Tibial artery (tissue), 4 donors: ENCODE results near the gene SREBF1.

Experiments used
- DNase-seq, 2 donors: peaks; one replicate each; pipeline ENCODE4 v3.0.0-alpha.2; 2019
- H3K27ac ChIP-seq, 2 donors: fragments of 200-600 bp; sonication (generic) in 1 of 2; 1 replicate in 1 of 2; 2 replicates in 1 of 2; pipeline ENCODE4 v1.5.1; 2018 to 2019; ENCODE audit warnings: mild to moderate bottlenecking in 1 of 2
- H3K27me3 ChIP-seq, 2 donors: fragments of 200-600 bp; sonication (generic) in 1 of 2; one replicate each; pipeline versions ENCODE4 v1.5.1 to v1.6.0; 2016 to 2019
- H3K36me3 ChIP-seq, 3 donors: fragments of 200-600 bp; sonication (generic) in 2 of 3; one replicate each; pipeline ENCODE4 v1.5.1; 2016 to 2019; ENCODE audit warnings: mild to moderate bottlenecking in 2 of 3
- H3K4me1 ChIP-seq, 4 donors: fragments of 200-600 bp; sonication (generic) in 2 of 4; 1 replicate in 3 of 4; 2 replicates in 1 of 4; pipeline ENCODE4 v1.5.1; 2016 to 2019
- H3K4me3 ChIP-seq, 2 donors: fragments of 200-600 bp; sonication (generic) in 1 of 2; 1 replicate in 1 of 2; 2 replicates in 1 of 2; pipeline ENCODE4 v1.5.1; 2018 to 2019; ENCODE audit warnings: mild to moderate bottlenecking in 2 of 2
- H3K9me3 ChIP-seq, 3 donors: fragments of 200-600 bp; sonication (generic) in 1 of 3; one replicate each; pipeline ENCODE4 v1.5.1; 2016 to 2019
- CTCF ChIP-seq, 2 experiments: fragments of 200-600 bp in 1 of 2; fragments of 450-650 bp in 1 of 2; IDR thresholded peaks; one replicate each; pipeline ENCODE4 v1.5.1; 2017 to 2019; ENCODE audit warnings: antibody characterized with exemption in 2 of 2, mild to moderate bottlenecking in 1 of 2, moderate library complexity in 1 of 2
- intact Hi-C: fragments of 100-400 bp; cut with DNase I; formaldehyde crosslinking; loops from one replicate; pipeline ENCODE4 v1.15.0; 2023; ENCODE audit warnings: low total_unique reads

Gene SREBF1

DNA sequence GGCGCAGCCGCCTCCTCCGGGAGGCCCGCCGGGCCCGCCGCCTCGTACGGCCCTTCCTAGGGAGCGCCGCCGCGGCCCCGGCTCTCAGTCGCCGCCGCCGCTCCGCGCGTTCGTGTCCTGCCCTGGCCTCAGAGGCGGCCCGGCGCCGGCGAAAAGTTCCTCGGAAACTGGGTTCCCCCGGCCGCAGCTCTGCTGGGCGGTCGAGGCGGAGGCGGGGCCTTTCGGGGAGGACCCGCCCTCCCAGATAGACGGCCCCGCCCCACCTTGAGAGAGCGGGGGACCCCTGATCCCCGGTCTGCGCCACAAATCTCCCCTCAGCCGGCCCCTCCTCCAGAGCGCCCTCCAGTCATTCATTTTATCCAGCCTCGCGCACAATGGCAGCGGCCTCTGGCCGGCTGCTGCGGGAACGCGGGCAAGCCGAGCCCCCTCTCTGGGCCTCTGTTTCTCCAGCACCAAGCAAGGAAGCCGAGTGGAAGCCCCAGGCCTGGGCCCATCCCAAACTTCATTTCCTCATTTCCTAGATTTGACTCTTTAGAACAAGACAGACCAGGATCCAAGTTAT lies at the start of gene SREBF1:
Gene SREBF1 (minus strand): TSS at position 169 of the 562 bp plus-strand sequence. CDS start 169 bp downstream, outside the sequence.
- intact Hi-C loops = no loop called here
- H3K4me1 ChIP-seq = peaks cover 0 to 76% (median 66%) of the 10 kb centered on the region in 4 donors

DNA sequence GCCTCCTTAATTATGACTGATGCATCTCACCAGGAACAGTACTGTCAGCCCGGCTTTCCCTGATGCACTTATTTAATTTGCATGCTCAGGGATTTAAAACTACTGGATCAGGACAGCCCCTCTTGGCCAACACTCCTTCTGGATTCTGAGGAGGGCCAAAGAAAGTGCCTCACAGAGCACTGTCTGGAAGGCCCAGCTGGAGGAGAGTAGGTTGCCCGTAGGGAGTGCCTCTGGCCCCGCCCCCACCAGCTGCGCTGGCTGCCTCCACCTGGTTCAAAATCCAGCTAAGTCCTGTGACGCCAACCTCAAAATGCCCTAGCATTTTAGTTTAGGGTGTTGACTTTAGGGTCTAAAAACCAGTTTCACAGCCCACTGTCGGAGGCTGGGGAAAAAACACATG lies 49.4 kb upstream of the SREBF1 start:
- Histone ChIP-seq H3K27me3 (no peaks in the 10 kb centered on the region), H3K4me3 (no peak overlapping the region), H3K36me3 (peaks cover 16 to 71% (median 34%) of the 10 kb centered on the region in 3 donors), H3K27ac (no peak overlapping the region), H3K9me3 (no peaks in the 10 kb centered on the region), H3K4me1 (peaks cover 0 to 8% (median 4%) of the 10 kb centered on the region in 4 donors)
- no peak for TF ChIP-seq CTCF (IDR thresholded peaks at IDR 0.05)
- DNase-seq = no peak
- intact Hi-C loops = no loop called here

More for the DNA sequence above, at the start of gene SREBF1:
- TF ChIP-seq CTCF (IDR thresholded peaks at IDR 0.05) = no peak
- Histone ChIP-seq H3K36me3 (peaks cover 0 to under 1% (median 0%) of the 10 kb centered on the region in 3 donors), H3K9me3 (no peaks in the 10 kb centered on the region), H3K4me3 (peak within 1 kb of the TSS; percentile 67 to 96), H3K27me3 (no peaks in the 10 kb centered on the region), H3K27ac (peak within 1 kb of the TSS; percentile 96 to 100)
- DNase-seq = peak in 1 of 2 donors; percentile 61

GRCh38 chr17:17884391-17885357 lies 47.9 kb upstream of the SREBF1 start:
- intact Hi-C loops = no loop called here
- Histone ChIP-seq H3K4me3 (no peak overlapping the region), H3K36me3 (peaks cover 16 to 74% (median 40%) of the 10 kb centered on the region in 3 donors), H3K9me3 (no peaks in the 10 kb centered on the region), H3K27ac (no peak overlapping the region), H3K4me1 (peaks cover 0 to 8% (median 4%) of the 10 kb centered on the region in 4 donors), H3K27me3 (no peaks in the 10 kb centered on the region)
- DNase-seq = no peak
- no peak for TF ChIP-seq CTCF (IDR thresholded peaks at IDR 0.05)

- Histone ChIP-seq H3K4me1 (peaks cover 0 to 10% (median 7%) of the 10 kb centered on the region in 4 donors), H3K27me3 (no peaks in the 10 kb centered on the region), H3K36me3 (peaks cover 16 to 82% (median 49%) of the 10 kb centered on the region in 3 donors)
Measured at GRCh38 chr17:17883801-17884200, 47.0 kb upstream of the SREBF1 start.

More at GRCh38 chr17:17883801-17884200, 47.0 kb upstream of the SREBF1 start:
- DNase-seq = no peak
- Histone ChIP-seq H3K9me3 (no peaks in the 10 kb centered on the region), H3K27ac (no peak overlapping the region), H3K4me3 (no peak overlapping the region)
- intact Hi-C loops = no loop called here
- no peak for TF ChIP-seq CTCF (IDR thresholded peaks at IDR 0.05)
